ENCODE measurements around the gene MXI1.

- TF ChIP-seq, protein P1, sequence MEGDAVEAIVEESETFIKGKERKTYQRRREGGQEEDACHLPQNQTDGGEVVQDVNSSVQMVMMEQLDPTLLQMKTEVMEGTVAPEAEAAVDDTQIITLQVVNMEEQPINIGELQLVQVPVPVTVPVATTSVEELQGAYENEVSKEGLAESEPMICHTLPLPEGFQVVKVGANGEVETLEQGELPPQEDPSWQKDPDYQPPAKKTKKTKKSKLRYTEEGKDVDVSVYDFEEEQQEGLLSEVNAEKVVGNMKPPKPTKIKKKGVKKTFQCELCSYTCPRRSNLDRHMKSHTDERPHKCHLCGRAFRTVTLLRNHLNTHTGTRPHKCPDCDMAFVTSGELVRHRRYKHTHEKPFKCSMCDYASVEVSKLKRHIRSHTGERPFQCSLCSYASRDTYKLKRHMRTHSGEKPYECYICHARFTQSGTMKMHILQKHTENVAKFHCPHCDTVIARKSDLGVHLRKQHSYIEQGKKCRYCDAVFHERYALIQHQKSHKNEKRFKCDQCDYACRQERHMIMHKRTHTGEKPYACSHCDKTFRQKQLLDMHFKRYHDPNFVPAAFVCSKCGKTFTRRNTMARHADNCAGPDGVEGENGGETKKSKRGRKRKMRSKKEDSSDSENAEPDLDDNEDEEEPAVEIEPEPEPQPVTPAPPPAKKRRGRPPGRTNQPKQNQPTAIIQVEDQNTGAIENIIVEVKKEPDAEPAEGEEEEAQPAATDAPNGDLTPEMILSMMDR (conservative IDR thresholded peaks at IDR 0.05), result no peak
- no peak for TF ChIP-seq EZH2 (IDR thresholded peaks at IDR 0.05; ENCODE audit: low read depth)
These were observed 6.9 kb upstream of the MXI1 start for GRCh38 chr10:110200503-110200902.

Measured in PC-9 (cell line).